ENCODE data around the gene CLSTN2.

CLSTN2 gene

GRCh38 chr3:140403079-140403478 is 468.1 kb downstream of the CLSTN2 start:
- Histone ChIP-seq H3K27ac (no peak overlapping the region), H3K4me2 (no peak overlapping the region), H4K20me1 (ENCODE audit: insufficient read depth) (no peaks in the 10 kb centered on the region), H3K79me2 (ENCODE audit: insufficient read depth, low read depth) (no peaks in the 10 kb centered on the region), H3K9ac (no peak overlapping the region), H3K4me1 (ENCODE audit: low read depth, poor library complexity, severe bottlenecking) (no peaks in the 10 kb centered on the region), H2AFZ (ENCODE audit: low read depth) (no peak overlapping the region), H3K27me3 (ENCODE audit: insufficient read depth, low read depth) (no peaks in the 10 kb centered on the region), H3K4me3 (IDR thresholded peaks at IDR 0.05; ENCODE audit: insufficient read depth, low read depth, low read length) (no peak overlapping the region), H3K36me3 (ENCODE audit: insufficient read depth) (no peaks in the 10 kb centered on the region)
- TF ChIP-seq, protein P1, sequence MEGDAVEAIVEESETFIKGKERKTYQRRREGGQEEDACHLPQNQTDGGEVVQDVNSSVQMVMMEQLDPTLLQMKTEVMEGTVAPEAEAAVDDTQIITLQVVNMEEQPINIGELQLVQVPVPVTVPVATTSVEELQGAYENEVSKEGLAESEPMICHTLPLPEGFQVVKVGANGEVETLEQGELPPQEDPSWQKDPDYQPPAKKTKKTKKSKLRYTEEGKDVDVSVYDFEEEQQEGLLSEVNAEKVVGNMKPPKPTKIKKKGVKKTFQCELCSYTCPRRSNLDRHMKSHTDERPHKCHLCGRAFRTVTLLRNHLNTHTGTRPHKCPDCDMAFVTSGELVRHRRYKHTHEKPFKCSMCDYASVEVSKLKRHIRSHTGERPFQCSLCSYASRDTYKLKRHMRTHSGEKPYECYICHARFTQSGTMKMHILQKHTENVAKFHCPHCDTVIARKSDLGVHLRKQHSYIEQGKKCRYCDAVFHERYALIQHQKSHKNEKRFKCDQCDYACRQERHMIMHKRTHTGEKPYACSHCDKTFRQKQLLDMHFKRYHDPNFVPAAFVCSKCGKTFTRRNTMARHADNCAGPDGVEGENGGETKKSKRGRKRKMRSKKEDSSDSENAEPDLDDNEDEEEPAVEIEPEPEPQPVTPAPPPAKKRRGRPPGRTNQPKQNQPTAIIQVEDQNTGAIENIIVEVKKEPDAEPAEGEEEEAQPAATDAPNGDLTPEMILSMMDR (conservative IDR thresholded peaks at IDR 0.05; ENCODE audit: low read depth, low read length), result no peak

DNA sequence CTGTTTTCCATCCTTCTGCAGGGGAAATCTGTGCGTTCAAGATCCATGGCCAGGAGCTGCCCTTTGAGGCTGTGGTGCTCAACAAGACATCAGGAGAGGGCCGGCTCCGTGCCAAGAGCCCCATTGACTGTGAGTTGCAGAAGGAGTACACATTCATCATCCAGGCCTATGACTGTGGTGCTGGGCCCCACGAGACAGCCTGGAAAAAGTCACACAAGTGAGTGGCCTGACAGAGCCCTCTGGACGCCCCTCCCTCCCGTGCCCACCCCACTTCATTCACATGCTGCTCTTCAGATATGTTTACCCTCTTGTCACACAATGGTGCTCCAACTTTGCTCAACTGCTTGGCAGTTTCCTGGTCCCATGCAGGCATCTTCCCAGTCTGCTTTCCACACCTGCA is 468.6 kb downstream of the CLSTN2 start:
- Histone ChIP-seq H3K9ac (no peak overlapping the region), H3K4me3 (IDR thresholded peaks at IDR 0.05; ENCODE audit: insufficient read depth, low read depth, low read length) (no peak overlapping the region), H3K4me2 (no peak overlapping the region), H3K27ac (no peak overlapping the region), H3K36me3 (ENCODE audit: insufficient read depth) (no peaks in the 10 kb centered on the region), H4K20me1 (ENCODE audit: insufficient read depth) (no peaks in the 10 kb centered on the region), H2AFZ (ENCODE audit: low read depth) (no peak overlapping the region), H3K79me2 (ENCODE audit: insufficient read depth, low read depth) (no peaks in the 10 kb centered on the region), H3K27me3 (ENCODE audit: insufficient read depth, low read depth) (no peaks in the 10 kb centered on the region), H3K4me1 (ENCODE audit: low read depth, poor library complexity, severe bottlenecking) (no peaks in the 10 kb centered on the region)
- TF ChIP-seq, protein P1 (conservative IDR thresholded peaks at IDR 0.05; ENCODE audit: low read depth, low read length), result no peak

DNA sequence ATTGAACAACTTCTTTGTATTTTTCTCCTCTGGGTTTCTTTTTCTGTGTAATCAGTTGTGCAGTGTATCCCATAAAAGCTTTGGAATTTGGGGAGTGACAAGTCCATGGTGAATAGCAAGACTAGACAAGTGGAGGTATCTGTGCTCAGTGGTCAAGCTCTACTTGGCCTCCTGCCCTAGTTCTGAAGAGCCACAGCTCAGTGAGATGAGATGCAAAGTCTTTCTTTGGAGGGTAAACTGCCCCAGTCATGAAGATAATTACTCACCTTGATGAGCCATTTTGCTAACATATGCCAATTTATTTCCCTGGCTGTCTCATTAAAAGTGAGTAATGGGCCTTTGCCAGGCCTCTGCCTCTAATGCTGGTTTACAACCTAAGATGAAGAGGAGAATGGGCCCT is 471.7 kb downstream of the CLSTN2 start:
- Histone ChIP-seq H3K36me3 (ENCODE audit: insufficient read depth) (no peaks in the 10 kb centered on the region), H3K4me2 (no peak overlapping the region), H2AFZ (ENCODE audit: low read depth) (no peak overlapping the region), H3K27ac (no peak overlapping the region), H3K27me3 (ENCODE audit: insufficient read depth, low read depth) (no peaks in the 10 kb centered on the region), H3K4me3 (IDR thresholded peaks at IDR 0.05; ENCODE audit: insufficient read depth, low read depth, low read length) (no peak overlapping the region), H3K4me1 (ENCODE audit: low read depth, poor library complexity, severe bottlenecking) (no peaks in the 10 kb centered on the region), H3K9ac (no peak overlapping the region), H4K20me1 (ENCODE audit: insufficient read depth) (no peaks in the 10 kb centered on the region), H3K79me2 (ENCODE audit: insufficient read depth, low read depth) (no peaks in the 10 kb centered on the region)
- TF ChIP-seq, protein P1 (conservative IDR thresholded peaks at IDR 0.05; ENCODE audit: low read depth, low read length), result no peak

DNA sequence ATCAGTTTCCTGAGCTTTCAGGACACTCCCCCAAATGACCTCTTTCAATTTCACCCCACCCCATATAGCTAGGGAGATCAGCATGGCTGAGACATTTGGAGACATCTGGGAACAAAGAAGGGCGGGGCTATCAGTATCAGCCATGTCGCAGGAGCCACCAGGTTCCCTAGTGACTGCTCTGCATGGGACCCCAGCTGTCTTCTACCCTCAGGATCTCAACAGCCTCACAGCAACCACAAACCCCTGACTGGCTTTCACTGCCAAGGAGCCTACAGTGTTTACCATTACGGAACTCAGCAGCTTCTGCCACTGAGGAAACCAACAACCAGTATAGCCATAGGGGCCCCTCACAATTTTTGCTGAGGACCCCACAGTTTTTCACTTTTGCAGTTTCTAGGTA is 473.3 kb downstream of the CLSTN2 start:
- no peaks in the 10 kb centered on the region for H3K27me3 ChIP-seq (ENCODE audit: insufficient read depth, low read depth)
- H3K4me3 ChIP-seq (IDR thresholded peaks at IDR 0.05; ENCODE audit: insufficient read depth, low read depth, low read length), result no peak overlapping the region
- TF ChIP-seq, protein P1 (conservative IDR thresholded peaks at IDR 0.05; ENCODE audit: low read depth, low read length), result no peak
- H4K20me1 ChIP-seq (ENCODE audit: insufficient read depth), result no peaks in the 10 kb centered on the region
- H3K4me2 ChIP-seq, result no peak overlapping the region
- no peak overlapping the region for H2AFZ ChIP-seq (ENCODE audit: low read depth)
- no peak overlapping the region for H3K9ac ChIP-seq
- no peaks in the 10 kb centered on the region for H3K36me3 ChIP-seq (ENCODE audit: insufficient read depth)
- no peak overlapping the region for H3K27ac ChIP-seq
- H3K4me1 ChIP-seq (ENCODE audit: low read depth, poor library complexity, severe bottlenecking), result no peaks in the 10 kb centered on the region
- no peaks in the 10 kb centered on the region for H3K79me2 ChIP-seq (ENCODE audit: insufficient read depth, low read depth)
